MM.1S (cell line): Measurements from ENCODE around the gene AASS.

Experiments
- DNase-seq: peaks from one replicate; pipeline ENCODE4 v3.0.0-alpha.2; 2015
- H2AFZ ChIP-seq: fragments of 300-600 bp; sonication (generic); 2 replicates; pipeline ENCODE4 v1.6.0; 2016; ENCODE audit warnings: antibody characterized with exemption, low read length
- H3F3A ChIP-seq: fragments of 300-600 bp; sonication (generic); 2 replicates; pipeline ENCODE4 v1.6.1; 2016; ENCODE audit warnings: mild to moderate bottlenecking, antibody characterized with exemption, low read length, moderate library complexity, mixed read lengths; ENCODE audit not compliant: insufficient read depth
- H3K27ac ChIP-seq: fragments of 300-600 bp; sonication (generic); 2 replicates; pipeline ENCODE4 v1.5.1; 2016; ENCODE audit warnings: mild to moderate bottlenecking, low read length
- H3K27me3 ChIP-seq: fragments of 300-600 bp; sonication (generic); replicated peaks from 2 replicates; pipeline ENCODE4 v1.6.0; 2016; ENCODE audit warnings: low read length; ENCODE audit not compliant: insufficient read depth
- H3K36me3 ChIP-seq: fragments of 300-600 bp; sonication (generic); replicated peaks from 2 replicates; pipeline ENCODE4 v1.6.1; 2016; ENCODE audit warnings: mild to moderate bottlenecking, low read length, mixed read lengths; ENCODE audit not compliant: insufficient read depth
- H3K4me1 ChIP-seq: fragments of 300-600 bp; sonication (generic); 2 replicates; pipeline ENCODE4 v1.6.1; 2016; ENCODE audit warnings: low read length, mixed read lengths
- H3K4me2 ChIP-seq: fragments of 300-600 bp; sonication (generic); 2 replicates; pipeline ENCODE4 v1.6.0; 2016; ENCODE audit warnings: low read depth, low read length
- H3K4me3 ChIP-seq: fragments of 300-600 bp; sonication (generic); 2 replicates; pipeline ENCODE4 v1.5.1; 2016; ENCODE audit warnings: low read length, mixed read lengths
- H3K79me2 ChIP-seq: fragments of 300-600 bp; sonication (generic); 2 replicates; pipeline ENCODE4 v1.6.1; 2016; ENCODE audit warnings: mixed run types, low read length, mixed read lengths
- H3K9ac ChIP-seq: fragments of 300-600 bp; sonication (generic); 2 replicates; pipeline ENCODE4 v1.6.1; 2016; ENCODE audit warnings: low read length, mixed read lengths
- H3K9me2 ChIP-seq: fragments of 300-600 bp; sonication (generic); replicated peaks from 2 replicates; pipeline ENCODE4 v1.6.1; 2016; ENCODE audit warnings: mild to moderate bottlenecking, low read length, mixed read lengths; ENCODE audit not compliant: insufficient read depth
- H3K9me3 ChIP-seq: fragments of 300-600 bp; sonication (generic); replicated peaks from 2 replicates; pipeline ENCODE4 v1.6.1; 2016; ENCODE audit warnings: mild to moderate bottlenecking, low read length, mixed read lengths; ENCODE audit not compliant: insufficient read depth
- H4K20me1 ChIP-seq: fragments of 300-600 bp; sonication (generic); 2 replicates; pipeline ENCODE4 v1.6.1; 2016; ENCODE audit warnings: mild to moderate bottlenecking, low read length, moderate library complexity, mixed read lengths; ENCODE audit not compliant: insufficient read depth
- EZH2 ChIP-seq: fragments of 300-600 bp; sonication (generic); optimal IDR thresholded peaks from 2 replicates; pipeline ENCODE3; 2017; ENCODE audit warnings: low read depth, mild to moderate bottlenecking, antibody characterized with exemption, low read length, mixed read lengths
- EZH2phosphoT487 ChIP-seq: fragments of 300-600 bp; sonication (generic); IDR thresholded peaks from 2 replicates; pipeline ENCODE4 v1.6.1; 2018; ENCODE audit warnings: antibody characterized with exemption, low read length
- TF ChIP-seq, protein P1 (sequence below): fragments of 300-600 bp; sonication (generic); IDR thresholded peaks from 2 replicates; pipeline ENCODE4 v1.5.1; 2016; ENCODE audit warnings: antibody characterized with exemption, low read length, mixed read lengths

Gene AASS

GRCh38 chr7:122068046-122068445 lies 76.0 kb downstream of the AASS start:
- Histone ChIP-seq H3K27ac (no peak overlapping the region), H3K27me3 (no peaks in the 10 kb centered on the region), H3K79me2 (no peaks in the 10 kb centered on the region), H3K4me1 (no peaks in the 10 kb centered on the region), H4K20me1 (no peaks in the 10 kb centered on the region), H3K4me2 (no peak overlapping the region), H2AFZ (no peak overlapping the region), H3K9me3 (no peaks in the 10 kb centered on the region), H3K9me2 (no peaks in the 10 kb centered on the region), H3K9ac (no peak overlapping the region), H3F3A (no peaks in the 10 kb centered on the region), H3K36me3 (no peaks in the 10 kb centered on the region), H3K4me3 (no peak overlapping the region)
- TF ChIP-seq EZH2 (no peak), EZH2phosphoT487 (no peak)
- TF ChIP-seq, protein P1, sequence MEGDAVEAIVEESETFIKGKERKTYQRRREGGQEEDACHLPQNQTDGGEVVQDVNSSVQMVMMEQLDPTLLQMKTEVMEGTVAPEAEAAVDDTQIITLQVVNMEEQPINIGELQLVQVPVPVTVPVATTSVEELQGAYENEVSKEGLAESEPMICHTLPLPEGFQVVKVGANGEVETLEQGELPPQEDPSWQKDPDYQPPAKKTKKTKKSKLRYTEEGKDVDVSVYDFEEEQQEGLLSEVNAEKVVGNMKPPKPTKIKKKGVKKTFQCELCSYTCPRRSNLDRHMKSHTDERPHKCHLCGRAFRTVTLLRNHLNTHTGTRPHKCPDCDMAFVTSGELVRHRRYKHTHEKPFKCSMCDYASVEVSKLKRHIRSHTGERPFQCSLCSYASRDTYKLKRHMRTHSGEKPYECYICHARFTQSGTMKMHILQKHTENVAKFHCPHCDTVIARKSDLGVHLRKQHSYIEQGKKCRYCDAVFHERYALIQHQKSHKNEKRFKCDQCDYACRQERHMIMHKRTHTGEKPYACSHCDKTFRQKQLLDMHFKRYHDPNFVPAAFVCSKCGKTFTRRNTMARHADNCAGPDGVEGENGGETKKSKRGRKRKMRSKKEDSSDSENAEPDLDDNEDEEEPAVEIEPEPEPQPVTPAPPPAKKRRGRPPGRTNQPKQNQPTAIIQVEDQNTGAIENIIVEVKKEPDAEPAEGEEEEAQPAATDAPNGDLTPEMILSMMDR: no peak
- no peak for DNase-seq

DNA sequence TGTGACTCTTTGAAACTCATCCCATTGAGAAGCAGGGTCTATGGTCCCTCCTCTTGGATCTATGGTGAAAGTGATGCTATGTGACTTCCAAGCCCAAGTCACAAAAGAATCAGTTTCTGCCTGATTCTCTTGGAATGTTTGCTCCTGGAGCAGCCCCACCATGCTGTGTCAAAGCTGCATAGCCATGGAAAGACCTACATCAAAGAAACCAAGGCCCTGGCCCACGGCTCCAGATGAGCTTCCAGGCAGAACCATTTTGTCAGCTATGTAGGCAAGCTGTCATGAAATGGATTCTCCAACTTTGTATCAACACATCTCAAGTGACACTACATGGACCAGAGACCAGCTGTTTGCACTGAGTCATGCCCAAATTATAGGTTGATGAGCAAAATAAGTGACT lies 77.0 kb downstream of the AASS start:
- TF ChIP-seq EZH2phosphoT487 (no peak), EZH2 (no peak)
- TF ChIP-seq, protein P1: no peak
- DNase-seq: no peak
- no peak overlapping the region for H3K4me2 ChIP-seq
- no peak overlapping the region for H2AFZ ChIP-seq
- H3K9me2 ChIP-seq: no peaks in the 10 kb centered on the region
- H3K4me3 ChIP-seq: no peak overlapping the region
- no peaks in the 10 kb centered on the region for H3K36me3 ChIP-seq
- no peaks in the 10 kb centered on the region for H3K4me1 ChIP-seq
- no peak overlapping the region for H3K9ac ChIP-seq
- no peak overlapping the region for H3K27ac ChIP-seq
- no peaks in the 10 kb centered on the region for H3K9me3 ChIP-seq
- no peaks in the 10 kb centered on the region for H3F3A ChIP-seq
- H3K27me3 ChIP-seq: no peaks in the 10 kb centered on the region
- no peaks in the 10 kb centered on the region for H3K79me2 ChIP-seq
- H4K20me1 ChIP-seq: no peaks in the 10 kb centered on the region

GRCh38 chr7:122064971-122065370 lies 79.1 kb downstream of the AASS start:
- no peak for DNase-seq
- H3K27me3 ChIP-seq: no peaks in the 10 kb centered on the region
- H3K36me3 ChIP-seq: no peaks in the 10 kb centered on the region
- no peak overlapping the region for H3K4me2 ChIP-seq
- H2AFZ ChIP-seq: no peak overlapping the region
- no peak overlapping the region for H3K9ac ChIP-seq
- H3K27ac ChIP-seq: no peak overlapping the region
- no peaks in the 10 kb centered on the region for H3F3A ChIP-seq
- H3K4me3 ChIP-seq: no peak overlapping the region
- no peaks in the 10 kb centered on the region for H3K9me3 ChIP-seq
- H4K20me1 ChIP-seq: no peaks in the 10 kb centered on the region
- H3K4me1 ChIP-seq: no peaks in the 10 kb centered on the region
- TF ChIP-seq EZH2: no peak
- TF ChIP-seq, protein P1: no peak
- no peak for TF ChIP-seq EZH2phosphoT487
- no peaks in the 10 kb centered on the region for H3K9me2 ChIP-seq
- H3K79me2 ChIP-seq: no peaks in the 10 kb centered on the region
